ENCODE measurements around the gene PITPNC1. TPM values are rescaled to one million over a fixed set of nuclear protein-coding genes. Genes with fewer than 3 reads are reported as not detected.

PITPNC1 gene
- total and polyA plus RNA-seq, 2 of the 13 experiments (the other 11 are each of a cell fraction or from before 2014, with no cell fraction given), result 4.1 to 5.7 TPM

GRCh38 chr17:67448449-67448848 is 71.4 kb downstream of the PITPNC1 start:
- in situ Hi-C loops (cut with HindIII; ENCODE audit: extremely low pct_ligation_motif_present, low pct_unique_long_range_greater_than_20kb), result no loop called here
- no peak for DNase-seq (ENCODE audit: low spot score)

GRCh38 chr17:67449065-67449464 is 72.0 kb downstream of the PITPNC1 start:
- H2AFZ ChIP-seq (ENCODE audit: low read length), result no peak overlapping the region
- H3K9me3 ChIP-seq (ENCODE audit: low read length), result no peaks in the 10 kb centered on the region
- H3K4me3 ChIP-seq (replicated peaks in 1 of 3; ENCODE audit: insufficient read depth in 1 of 3, low read depth in 2 of 3, low read length in 3 of 3), result no peak overlapping the region
- no peak overlapping the region for H3K27ac ChIP-seq (ENCODE audit: extremely low read length, insufficient read depth, low read length)
- ChIA-PET POLR2A (no interaction called here), CTCF (ENCODE audit: low intra/inter-chr PET ratio, low total read pairs) (no interaction called here)
- peaks cover 20% of the 10 kb centered on the region for H3K4me1 ChIP-seq (ENCODE audit: insufficient read depth, low read length)
- no peaks in the 10 kb centered on the region for H4K20me1 ChIP-seq (ENCODE audit: insufficient read depth, low read length)
- no peak overlapping the region for H3K4me2 ChIP-seq (ENCODE audit: low read depth, low read length)
- in situ Hi-C loops (cut with HindIII; ENCODE audit: extremely low pct_ligation_motif_present, low pct_unique_long_range_greater_than_20kb) (no loop called here), intact Hi-C loops (cut with micrococcal nuclease; ENCODE audit: unreplicated experiment) (no loop called here)
- ATAC-seq (no peak), FAIRE-seq (no peak), DNase-seq (ENCODE audit: low spot score) (no peak)
- H3K36me3 ChIP-seq (replicated peaks in 1 of 2; ENCODE audit: control insufficient read depth in 1 of 2, insufficient read depth in 2 of 2, low read length in 2 of 2), result no peaks in the 10 kb centered on the region; a peak in 1 of 5 replicates
- no peak overlapping the region for H3K9ac ChIP-seq (ENCODE audit: insufficient read depth, low read depth, low read length)
- H3K79me2 ChIP-seq (ENCODE audit: insufficient read depth, low read length), result no peaks in the 10 kb centered on the region
- no peaks in the 10 kb centered on the region for H3K27me3 ChIP-seq (ENCODE audit: control insufficient read depth in 1 of 2, insufficient read depth in 2 of 2, low read length in 2 of 2)
- TF ChIP-seq ZNF142 (CRISPR knock-in tag; IDR thresholded peaks at IDR 0.05) (no peak), KLF12 (CRISPR knock-in tag; IDR thresholded peaks at IDR 0.05; ENCODE audit: borderline replicate concordance) (no peak), EHMT2 (IDR thresholded peaks at IDR 0.05; ENCODE audit: borderline replicate concordance, low read depth, low read length) (no peak), CHCHD3 (CRISPR knock-in tag; IDR thresholded peaks at IDR 0.05) (no peak), ZNF121 (CRISPR knock-in tag; IDR thresholded peaks at IDR 0.05) (no peak), ZNF263 (CRISPR knock-in tag; IDR thresholded peaks at IDR 0.05) (no peak), MAFF (IDR thresholded peaks at IDR 0.05; ENCODE audit: low read depth, low read length) (no peak)
- 64% methylated on average over 6 of the region's 6 CpGs for WGBS (ENCODE audit: low lambda C conversion rate)
- no TSS peak for BruUV-seq (replicated peaks)

More at GRCh38 chr17:67448449-67448848, 71.4 kb downstream of the PITPNC1 start:
- TF ChIP-seq ZBTB26 (CRISPR knock-in tag; IDR thresholded peaks at IDR 0.05; ENCODE audit: borderline replicate concordance), result peak; percentile 72
- TF ChIP-seq HNF4A (CRISPR knock-in tag; IDR thresholded peaks at IDR 0.05), result peak; percentile 53
- no peak for TF ChIP-seq MAZ (IDR thresholded peaks at IDR 0.05; ENCODE audit: borderline replicate concordance, low read depth, low read length)
- no peak for TF ChIP-seq MAZ (CRISPR knock-in tag; IDR thresholded peaks at IDR 0.05; ENCODE audit: low read depth)
- no peak for TF ChIP-seq PAX8 (CRISPR knock-in tag; IDR thresholded peaks at IDR 0.05; ENCODE audit: borderline replicate concordance)
- H3K4me3 ChIP-seq (replicated peaks in 1 of 3; ENCODE audit: insufficient read depth in 1 of 3, low read depth in 2 of 3, low read length in 3 of 3), result no peak overlapping the region
- ChIA-PET CTCF (ENCODE audit: low intra/inter-chr PET ratio, low total read pairs) (no interaction called here), POLR2A (no interaction called here)
- no TSS peak for BruUV-seq (replicated peaks)
- ATAC-seq (no peak), FAIRE-seq (no peak)
- H3K36me3 ChIP-seq (replicated peaks in 1 of 2; ENCODE audit: control insufficient read depth in 1 of 2, insufficient read depth in 2 of 2, low read length in 2 of 2), result no peaks in the 10 kb centered on the region; a peak in 1 of 5 replicates
- H3K4me2 ChIP-seq (ENCODE audit: low read depth, low read length), result no peak overlapping the region
- H3K4me1 ChIP-seq (ENCODE audit: insufficient read depth, low read length), result peaks cover 20% of the 10 kb centered on the region
- no peak overlapping the region for H3K27ac ChIP-seq (ENCODE audit: extremely low read length, insufficient read depth, low read length)
- H2AFZ ChIP-seq (ENCODE audit: low read length), result no peak overlapping the region
- H3K9me3 ChIP-seq (ENCODE audit: low read length), result no peaks in the 10 kb centered on the region
- intact Hi-C loops (cut with micrococcal nuclease; ENCODE audit: unreplicated experiment), result no loop called here
- H4K20me1 ChIP-seq (ENCODE audit: insufficient read depth, low read length), result no peaks in the 10 kb centered on the region
- WGBS (ENCODE audit: low lambda C conversion rate), result 76% methylated on average over 7 of the region's 7 CpGs
- no peaks in the 10 kb centered on the region for H3K79me2 ChIP-seq (ENCODE audit: insufficient read depth, low read length)
- H3K27me3 ChIP-seq (ENCODE audit: control insufficient read depth in 1 of 2, insufficient read depth in 2 of 2, low read length in 2 of 2), result no peaks in the 10 kb centered on the region
- no peak overlapping the region for H3K9ac ChIP-seq (ENCODE audit: insufficient read depth, low read depth, low read length)
